Measurements from ENCODE around the gene SNX10. TPM values are rescaled to one million over a fixed set of nuclear protein-coding genes. Genes with fewer than 3 reads are reported as not detected.

SNX10 gene
- polyA plus RNA-seq, 3 donors, result 68.0 to 250 (median 219) TPM

DNA sequence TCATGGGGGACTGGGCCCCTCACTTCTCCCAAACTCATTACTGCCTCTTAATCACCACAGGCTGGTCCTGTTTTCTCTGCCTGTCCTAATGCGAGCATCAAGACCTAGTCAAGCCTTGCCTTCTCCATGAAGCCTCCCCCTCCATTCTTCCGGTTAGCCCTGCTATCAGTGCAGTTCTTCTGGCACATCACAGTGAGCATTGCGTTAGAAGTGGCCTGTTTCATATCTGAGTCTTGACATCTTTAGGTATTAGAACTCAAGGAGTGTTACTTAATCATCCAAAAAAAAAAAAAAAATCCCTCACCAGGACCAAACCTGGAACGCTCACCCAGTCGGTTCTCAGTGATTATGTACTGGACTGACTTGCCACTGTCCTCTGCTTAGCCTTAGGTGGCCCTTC lies 17.4 kb downstream of the SNX10 start:
- Histone ChIP-seq H4K20me1 (ENCODE audit: insufficient read depth, low read length) (no peaks in the 10 kb centered on the region), H3K4me2 (replicated peaks; ENCODE audit: extremely low read depth, low read length, poor library complexity, severe bottlenecking) (no peak overlapping the region), H3K27ac (ENCODE audit: low read depth in 1 of 2, low read length in 2 of 2) (peak overlapping the region in 1 of 2 donors; percentile 98), H3K36me3 (replicated peaks in 1 of 2; ENCODE audit: control insufficient read depth in 1 of 2, insufficient read depth in 2 of 2, low read length in 2 of 2) (peaks cover 8 to 27% of the 10 kb centered on the region in 2 donors), H3K4me3 (replicated peaks in 1 of 3; ENCODE audit: low read depth in 2 of 3, low read length in 3 of 3) (no peak overlapping the region), H3K4me1 (ENCODE audit: control insufficient read depth in 1 of 2, insufficient read depth in 2 of 2, low read length in 2 of 2) (peaks cover 87 to 97% of the 10 kb centered on the region in 2 donors), H3K79me2 (ENCODE audit: insufficient read depth, low read length) (peaks cover 86% of the 10 kb centered on the region), H3K27me3 (ENCODE audit: control insufficient read depth in 2 of 2, insufficient read depth in 2 of 2, low read length in 2 of 2) (no peaks in the 10 kb centered on the region), H3K9ac (ENCODE audit: insufficient read depth, low read length, poor library complexity, severe bottlenecking) (no peak overlapping the region), H2AFZ (ENCODE audit: insufficient read depth, low read depth, low read length, poor library complexity, severe bottlenecking) (no peak overlapping the region), H3K9me3 (replicated peaks in 1 of 2; ENCODE audit: control insufficient read depth in 1 of 2, insufficient read depth in 1 of 2, low read length in 2 of 2) (no peaks in the 10 kb centered on the region)
- no peak overlapping the region for H3K4me3 Mint-ChIP-seq
- TF ChIP-seq CTCF (IDR thresholded peaks at IDR 0.05), result no peak
- peak overlapping the region; percentile 10 to 99 (median 73) for H3K27ac Mint-ChIP-seq
- peaks cover 94% of the 10 kb centered on the region for H3K4me1 Mint-ChIP-seq
- peaks cover 39 to 56% of the 10 kb centered on the region in 2 donors for H3K36me3 Mint-ChIP-seq
- WGBS (ENCODE audit: insufficient coverage), result 88% methylated on average over 1 of the region's 5 CpGs
- peaks cover 0 to 3% (median 0%) of the 10 kb centered on the region in 3 donors for H3K27me3 Mint-ChIP-seq (ENCODE audit: low read depth in 3 of 3)
- no peak for DNase-seq
- H3K9me3 Mint-ChIP-seq, result peaks cover 0 to 2% (median 0%) of the 10 kb centered on the region in 7 donors
- intact Hi-C loops (cut with micrococcal nuclease), result loop anchor here in 1 of 2 donors (10.0 kb wide), 1 partner anchor 46 kb away; no protein-coding TSS in a partner anchor

- no peak overlapping the region for H2AFZ ChIP-seq (ENCODE audit: insufficient read depth, low read depth, low read length, poor library complexity, severe bottlenecking)
- peaks cover 8 to 27% of the 10 kb centered on the region in 2 donors for H3K36me3 ChIP-seq (replicated peaks in 1 of 2; ENCODE audit: control insufficient read depth in 1 of 2, insufficient read depth in 2 of 2, low read length in 2 of 2)
- no peaks in the 10 kb centered on the region for H3K9me3 ChIP-seq (replicated peaks in 1 of 2; ENCODE audit: control insufficient read depth in 1 of 2, insufficient read depth in 1 of 2, low read length in 2 of 2)
- peaks cover 86 to 97% of the 10 kb centered on the region in 2 donors for H3K4me1 ChIP-seq (ENCODE audit: control insufficient read depth in 1 of 2, insufficient read depth in 2 of 2, low read length in 2 of 2)
- Mint-ChIP-seq H3K9me3 (peaks cover 0 to 2% (median 0%) of the 10 kb centered on the region in 7 donors), H3K4me3 (peak overlapping the region in 1 of 2 donors; percentile 46), H3K27ac (peak overlapping the region; percentile 52 to 98 (median 85)), H3K36me3 (peaks cover 38 to 50% of the 10 kb centered on the region in 2 donors), H3K4me1 (peaks cover 95% of the 10 kb centered on the region), H3K27me3 (ENCODE audit: low read depth in 3 of 3) (peaks cover 0 to 3% (median 0%) of the 10 kb centered on the region in 3 donors)
- peak overlapping the region; percentile 9 for H3K4me2 ChIP-seq (replicated peaks; ENCODE audit: extremely low read depth, low read length, poor library complexity, severe bottlenecking)
- no peak for TF ChIP-seq CTCF (IDR thresholded peaks at IDR 0.05)
- peak overlapping the region in 1 of 3 experiments; percentile 34 for H3K4me3 ChIP-seq (replicated peaks in 1 of 3; ENCODE audit: low read depth in 2 of 3, low read length in 3 of 3)
- H4K20me1 ChIP-seq (ENCODE audit: insufficient read depth, low read length), result no peaks in the 10 kb centered on the region
- intact Hi-C loops (cut with micrococcal nuclease), result loop anchor here in 1 of 2 donors (10.0 kb wide), 1 partner anchor 117 kb away; no protein-coding TSS in a partner anchor
- WGBS (ENCODE audit: insufficient coverage), result 86% methylated on average over 3 of the region's 4 CpGs
- H3K9ac ChIP-seq (ENCODE audit: insufficient read depth, low read length, poor library complexity, severe bottlenecking), result no peak overlapping the region
- H3K27ac ChIP-seq (ENCODE audit: low read depth in 1 of 2, low read length in 2 of 2), result peak overlapping the region in 1 of 2 donors; percentile 78
- H3K79me2 ChIP-seq (ENCODE audit: insufficient read depth, low read length), result peaks cover 96% of the 10 kb centered on the region
- no peak for DNase-seq
- no peaks in the 10 kb centered on the region for H3K27me3 ChIP-seq (ENCODE audit: control insufficient read depth in 2 of 2, insufficient read depth in 2 of 2, low read length in 2 of 2)
Observed at GRCh38 chr7:26311798-26312197, 20.1 kb downstream of the SNX10 start.
